Measurements from ENCODE around the gene SNX27. TPM values are rescaled to one million over a fixed set of nuclear protein-coding genes. Genes with fewer than 3 reads are reported as not detected.

SNX27 gene
- total and polyA plus RNA-seq, 7 donors = 10.7 to 47.2 (median 41.0) TPM

- intact Hi-C loops (cut with DNase I) = no loop called here
- no peak overlapping the region for H3K27ac ChIP-seq
- no peak for DNase-seq
These were observed 106.2 kb downstream of the SNX27 start for GRCh38 chr1:151718011-151718431.

GRCh38 chr1:151718666-151719065 is 106.8 kb downstream of the SNX27 start:
- H3K9me3 ChIP-seq = no peaks in the 10 kb centered on the region
- no peaks in the 10 kb centered on the region for H3K36me3 ChIP-seq (ENCODE audit: insufficient read depth in 1 of 2, low read depth in 1 of 2)
- ATAC-seq (no peak), DNase-seq (no peak)
- TF ChIP-seq CTCF (IDR thresholded peaks at IDR 0.05) = no peak
- H3K4me3 ChIP-seq = no peak overlapping the region
- H3K27me3 ChIP-seq (ENCODE audit: insufficient read depth in 3 of 3, low read length in 2 of 3) = peaks cover 0 to 29% (median 7%) of the 10 kb centered on the region in 3 donors
- intact Hi-C loops (cut with DNase I) = no loop called here
- H3K27ac ChIP-seq = no peak overlapping the region
- WGBS, 3 donors = 70 to 83% (median 78%) methylated on average over 4 of the region's 4 CpGs
- H3K4me1 ChIP-seq = peaks cover 16% of the 10 kb centered on the region

More at GRCh38 chr1:151718011-151718431, 106.2 kb downstream of the SNX27 start:
- no peak for TF ChIP-seq CTCF (IDR thresholded peaks at IDR 0.05)
- no peak for ATAC-seq
- Histone ChIP-seq H3K36me3 (ENCODE audit: insufficient read depth in 1 of 2, low read depth in 1 of 2) (no peaks in the 10 kb centered on the region), H3K9me3 (no peaks in the 10 kb centered on the region), H3K4me3 (no peak overlapping the region), H3K4me1 (peaks cover 16% of the 10 kb centered on the region), H3K27me3 (ENCODE audit: insufficient read depth in 3 of 3, low read length in 2 of 3) (peaks cover 0 to 29% (median 7%) of the 10 kb centered on the region in 3 donors)
- 37 to 41% (median 39%) methylated on average over 4 of the region's 4 CpGs for WGBS, 3 donors

- 14 to 48% (median 23%) methylated on average over 1 of the region's 1 CpG for WGBS, 3 donors
- H3K4me3 ChIP-seq = peak overlapping the region; percentile 77
- peaks cover 0 to 26% (median 4%) of the 10 kb centered on the region in 3 donors for H3K27me3 ChIP-seq (ENCODE audit: insufficient read depth in 3 of 3, low read length in 2 of 3)
- peaks cover 16% of the 10 kb centered on the region for H3K4me1 ChIP-seq
- peak overlapping the region; percentile 84 for H3K27ac ChIP-seq
- DNase-seq (no peak), ATAC-seq (no peak)
- H3K36me3 ChIP-seq (ENCODE audit: insufficient read depth in 1 of 2, low read depth in 1 of 2) = no peaks in the 10 kb centered on the region
- intact Hi-C loops (cut with DNase I) = no loop called here
- no peaks in the 10 kb centered on the region for H3K9me3 ChIP-seq
- no peak for TF ChIP-seq CTCF (IDR thresholded peaks at IDR 0.05)
These were observed 108.3 kb downstream of the SNX27 start for GRCh38 chr1:151720125-151720524.

GRCh38 chr1:151720554-151720953 is 108.7 kb downstream of the SNX27 start:
- Histone ChIP-seq H3K36me3 (ENCODE audit: insufficient read depth in 1 of 2, low read depth in 1 of 2) (no peaks in the 10 kb centered on the region), H3K4me3 (peak overlapping the region; percentile 77), H3K27ac (peak overlapping the region; percentile 84), H3K27me3 (ENCODE audit: insufficient read depth in 3 of 3, low read length in 2 of 3) (peaks cover 0 to 22% (median 4%) of the 10 kb centered on the region in 3 donors), H3K4me1 (peaks cover 16% of the 10 kb centered on the region), H3K9me3 (no peaks in the 10 kb centered on the region)
- ATAC-seq = peak in 3 of 4 donors; percentile 79 to 86 (median 82)
- DNase-seq = no peak
- TF ChIP-seq CTCF (IDR thresholded peaks at IDR 0.05) = no peak
- intact Hi-C loops (cut with DNase I) = no loop called here
- 6 to 12% (median 8%) methylated on average over 5 of the region's 5 CpGs for WGBS, 3 donors

Data from psoas muscle (tissue), 8 donors.